Epithelial cell of proximal tubule (primary cell): ENCODE data around the gene PEMT. TPM values are rescaled to one million over a fixed set of nuclear protein-coding genes. Genes with fewer than 3 reads are reported as not detected.
"Not testable (repeated sequence)": the region's sequence is repeated elsewhere in the genome, so short reads cannot be mapped to it uniquely, and the experiment has no call there.

Source experiments
- DNase-seq: peaks from one replicate; pipeline ENCODE4 v3.0.0-alpha.2; 2011; ENCODE audit warnings: low read depth
- H3K4me3 ChIP-seq: 2 replicates; pipeline ENCODE4 v1.5.1; 2011; ENCODE audit warnings: low read depth, mild to moderate bottlenecking, low read length
- CTCF ChIP-seq: conservative IDR thresholded peaks from 2 replicates; pipeline ENCODE4 v1.5.1; 2012; ENCODE audit warnings: low read depth, mild to moderate bottlenecking, low read length
- total RNA-seq: library from RNA; depleted of rRNA; stranded (reverse); fragments of >200 nt; gene quantifications from 2 replicates; pipeline ENCODE4 v1.2.3, GENCODE V29; 2015

Gene PEMT
- total RNA-seq, 1 donor from 2014 or later: 48.3 TPM

GRCh38 chr17:17633310-17633709 is 41.8 kb upstream of the PEMT start:
- no peak overlapping the region for H3K4me3 ChIP-seq
- DNase-seq: no peak
- TF ChIP-seq CTCF: no peak

GRCh38 chr17:17632690-17633089 is 41.2 kb upstream of the PEMT start:
- not testable (repeated sequence) for H3K4me3 ChIP-seq, DNase-seq

GRCh38 chr17:17628388-17629008 is 37.0 kb upstream of the PEMT start:
- no peak for TF ChIP-seq CTCF
- H3K4me3 ChIP-seq: no peak overlapping the region
- no peak for DNase-seq

GRCh38 chr17:17626840-17627239 is 35.3 kb upstream of the PEMT start:
- no peak for DNase-seq
- no peak for TF ChIP-seq CTCF
- no peak overlapping the region for H3K4me3 ChIP-seq

GRCh38 chr17:17626151-17626805 is 34.8 kb upstream of the PEMT start:
- no peak overlapping the region for H3K4me3 ChIP-seq
- no peak for TF ChIP-seq CTCF
- no peak for DNase-seq

- H3K4me3 ChIP-seq: no peak overlapping the region
- TF ChIP-seq CTCF: no peak
- no peak for DNase-seq
These were observed 33.2 kb upstream of the PEMT start for GRCh38 chr17:17624741-17625140.

GRCh38 chr17:17623904-17624303 is 32.4 kb upstream of the PEMT start:
- no peak for DNase-seq
- TF ChIP-seq CTCF: no peak
- no peak overlapping the region for H3K4me3 ChIP-seq
